Skeletal muscle cell (primary cell): Measurements from ENCODE around the gene ZNF407.
A peak's percentile ranks its signal among the peaks of the same experiment; 100 is the strongest.

Source experiments
- DNase-seq: peaks from one replicate; pipeline ENCODE4 v3.0.0-alpha.2; 2010; ENCODE audit warnings: low read depth
- H3K4me3 ChIP-seq: 2 replicates; pipeline ENCODE4 v1.5.1; 2011; ENCODE audit warnings: low read depth, mild to moderate bottlenecking, control low read depth, low read length, moderate library complexity

The ZNF407 gene

DNA sequence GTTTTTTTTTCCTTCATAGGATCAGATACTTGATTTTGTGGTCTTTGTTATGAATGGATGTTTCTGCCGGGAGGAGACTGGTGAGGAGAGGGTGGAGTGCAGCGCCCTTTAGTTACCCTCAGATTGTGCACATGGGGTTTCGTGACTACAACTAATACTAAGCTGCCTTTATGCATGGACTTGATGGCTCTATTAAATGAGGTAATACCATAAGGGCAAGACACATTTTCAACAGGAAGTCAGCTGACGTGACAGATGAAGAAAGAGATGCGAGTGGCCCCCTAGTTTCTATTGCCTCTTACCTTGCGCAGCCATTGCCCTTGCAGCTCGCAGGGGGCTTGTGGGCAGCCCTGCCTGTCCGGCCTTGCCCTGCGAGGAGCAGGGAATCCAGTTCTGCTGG lies 24.4 kb downstream of the ZNF407 start:
- H3K4me3 ChIP-seq, result no peak overlapping the region
- no peak for DNase-seq

GRCh38 chr18:74623047-74623816 lies 25.6 kb downstream of the ZNF407 start:
- DNase-seq, result no peak
- H3K4me3 ChIP-seq, result no peak overlapping the region

DNA sequence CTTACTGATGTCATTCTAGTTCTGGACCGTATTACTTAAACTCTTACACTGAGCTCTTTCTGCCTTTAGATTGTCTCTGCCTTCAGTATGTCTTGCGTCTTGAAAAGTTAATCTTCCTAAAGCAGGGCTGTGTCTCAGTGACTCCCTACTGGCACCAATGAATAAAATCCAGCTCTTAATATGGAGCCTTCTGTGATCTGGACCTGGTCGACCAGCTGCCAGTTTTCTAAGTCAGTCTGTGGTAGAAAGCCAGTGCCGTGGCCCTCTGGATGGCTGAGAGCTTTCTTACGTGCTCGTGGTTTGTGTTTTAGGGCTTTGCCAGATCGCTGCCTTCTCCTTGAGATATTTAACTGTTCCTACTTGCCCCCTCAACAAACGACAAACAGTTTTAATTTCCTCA lies 26.8 kb downstream of the ZNF407 start:
- no peak overlapping the region for H3K4me3 ChIP-seq
- no peak for DNase-seq

DNA sequence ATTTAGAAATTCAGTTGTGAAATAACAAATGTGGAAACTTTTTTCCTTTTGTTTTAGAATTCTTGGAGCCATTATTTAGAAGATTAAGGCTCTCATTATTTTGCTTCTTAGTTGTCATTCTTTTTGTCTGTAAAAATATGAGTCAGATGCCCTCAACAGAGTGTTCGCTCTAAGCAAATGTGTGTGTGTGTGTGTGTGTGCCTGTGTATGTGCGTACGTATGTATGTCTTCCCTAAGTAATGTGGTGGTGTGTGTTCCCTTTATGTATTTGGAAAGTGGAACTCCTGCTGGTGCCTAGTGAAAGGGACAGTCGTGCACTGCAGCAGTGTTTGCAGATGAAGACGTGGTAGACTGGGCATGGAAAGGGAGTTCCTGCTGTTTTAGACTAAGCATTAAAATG lies 27.5 kb downstream of the ZNF407 start:
- no peak overlapping the region for H3K4me3 ChIP-seq
- no peak for DNase-seq

- no peak for DNase-seq
- H3K4me3 ChIP-seq, result no peak overlapping the region
Measured at GRCh38 chr18:74626049-74626874, 28.6 kb downstream of the ZNF407 start.

DNA sequence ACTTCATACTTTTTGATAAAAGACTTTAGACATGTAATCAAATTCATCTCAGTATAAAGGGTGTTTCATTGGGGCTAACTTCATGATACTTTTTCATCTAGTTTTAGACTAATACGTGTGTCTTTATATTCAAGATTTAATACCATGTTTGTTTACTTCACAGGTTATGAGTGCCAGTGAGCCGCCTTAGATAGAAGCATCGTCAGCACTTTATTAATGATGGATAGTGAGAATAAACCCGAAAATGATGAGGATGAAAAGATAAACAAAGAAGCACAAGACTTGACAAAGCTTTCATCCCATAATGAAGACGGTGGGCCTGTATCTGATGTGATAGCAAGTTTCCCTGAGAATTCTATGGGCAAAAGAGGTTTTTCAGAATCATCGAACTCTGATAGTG lies 33.1 kb downstream of the ZNF407 start:
- H3K4me3 ChIP-seq, result no peak overlapping the region
- DNase-seq, result no peak

DNA sequence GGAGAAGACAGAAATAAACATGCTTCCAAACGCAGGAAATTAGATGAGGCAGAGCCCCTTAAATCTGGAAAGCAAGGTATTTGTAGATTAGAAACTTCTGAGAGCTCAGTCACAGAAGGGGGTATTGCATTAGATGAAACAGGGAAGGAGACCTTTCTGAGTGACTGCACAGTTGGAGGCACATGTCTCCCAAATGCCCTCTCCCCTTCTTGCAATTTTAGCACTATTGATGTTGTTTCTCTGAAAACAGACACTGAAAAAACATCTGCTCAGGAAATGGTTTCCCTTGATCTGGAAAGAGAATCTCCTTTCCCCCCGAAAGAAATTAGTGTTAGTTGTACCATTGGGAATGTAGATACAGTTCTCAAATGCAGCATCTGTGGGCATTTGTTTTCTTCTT lies 33.5 kb downstream of the ZNF407 start:
- DNase-seq, result no peak
- no peak overlapping the region for H3K4me3 ChIP-seq

DNA sequence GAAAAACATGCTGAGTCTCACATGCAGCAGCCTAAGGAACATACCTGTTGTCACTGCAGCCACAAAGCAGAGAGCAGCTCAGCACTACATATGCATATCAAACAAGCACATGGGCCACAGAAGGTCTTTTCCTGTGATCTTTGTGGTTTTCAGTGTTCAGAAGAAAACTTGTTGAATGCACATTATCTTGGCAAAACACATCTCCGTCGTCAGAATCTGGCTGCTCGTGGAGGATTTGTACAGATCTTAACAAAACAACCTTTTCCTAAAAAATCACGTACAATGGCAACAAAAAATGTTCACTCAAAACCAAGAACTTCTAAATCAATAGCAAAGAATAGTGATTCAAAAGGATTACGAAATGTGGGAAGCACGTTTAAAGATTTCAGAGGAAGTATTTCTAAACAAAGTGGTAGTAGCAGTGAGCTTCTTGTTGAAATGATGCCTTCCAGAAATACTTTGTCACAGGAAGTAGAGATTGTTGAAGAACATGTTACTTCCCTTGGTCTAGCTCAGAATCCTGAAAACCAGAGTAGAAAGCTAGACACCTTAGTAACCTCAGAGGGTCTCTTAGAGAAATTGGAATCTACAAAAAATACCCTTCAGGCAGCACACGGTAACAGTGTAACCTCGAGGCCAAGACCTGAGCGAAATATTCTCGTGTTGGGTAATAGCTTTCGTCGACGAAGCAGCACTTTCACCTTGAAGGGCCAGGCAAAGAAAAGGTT lies 34.1 kb downstream of the ZNF407 start:
- peak; percentile 45 for DNase-seq
- no peak overlapping the region for H3K4me3 ChIP-seq

- no peak overlapping the region for H3K4me3 ChIP-seq
- DNase-seq, result no peak
Measured at GRCh38 chr18:74632351-74632679, 34.6 kb downstream of the ZNF407 start.

DNA sequence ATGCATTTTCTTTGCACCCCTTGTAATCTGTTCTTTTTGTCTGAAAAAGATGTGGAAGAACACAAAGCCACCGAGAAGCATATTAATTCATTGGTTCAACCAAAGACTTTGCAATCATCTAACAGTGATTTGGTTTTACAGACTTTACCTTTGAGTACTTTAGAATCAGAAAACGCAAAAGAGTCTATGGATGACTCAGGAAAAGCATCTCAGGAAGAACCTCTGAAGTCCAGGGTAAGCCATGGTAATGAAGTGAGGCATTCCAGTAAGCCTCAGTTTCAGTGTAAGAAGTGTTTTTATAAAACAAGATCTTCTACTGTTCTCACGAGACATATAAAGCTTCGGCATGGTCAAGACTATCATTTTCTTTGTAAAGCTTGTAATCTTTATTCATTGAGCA lies 35.2 kb downstream of the ZNF407 start:
- DNase-seq, result no peak

DNA sequence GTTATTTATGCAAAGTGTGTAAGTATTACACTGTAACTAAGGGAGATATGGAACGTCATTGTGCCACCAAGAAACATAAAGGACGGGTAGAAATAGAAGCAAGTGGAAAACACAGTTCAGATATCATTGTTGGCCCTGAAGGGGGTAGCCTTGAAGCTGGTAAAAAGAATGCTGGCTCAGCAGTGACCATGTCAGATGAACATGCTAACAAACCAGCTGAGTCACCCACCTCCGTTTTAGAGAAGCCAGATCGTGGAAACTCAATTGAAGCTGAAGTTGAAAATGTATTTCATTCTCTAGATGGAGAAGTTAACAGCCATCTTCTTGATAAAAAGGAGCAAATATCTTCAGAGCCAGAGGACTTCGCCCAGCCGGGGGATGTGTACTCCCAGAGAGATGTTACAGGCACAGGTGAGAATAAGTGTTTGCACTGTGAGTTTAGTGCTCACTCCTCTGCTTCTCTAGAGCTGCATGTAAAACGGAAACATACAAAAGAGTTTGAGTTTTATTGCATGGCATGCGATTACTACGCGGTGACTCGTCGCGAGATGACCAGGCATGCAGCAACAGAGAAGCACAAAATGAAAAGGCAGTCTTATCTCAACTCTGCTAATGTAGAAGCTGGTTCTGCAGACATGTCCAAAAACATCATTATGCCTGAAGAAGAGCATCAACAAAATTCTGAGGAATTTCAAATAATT lies 36.1 kb downstream of the ZNF407 start:
- no peak for DNase-seq
- no peak overlapping the region for H3K4me3 ChIP-seq

More for the DNA sequence above, 35.2 kb downstream of the ZNF407 start:
- H3K4me3 ChIP-seq, result no peak overlapping the region

DNA sequence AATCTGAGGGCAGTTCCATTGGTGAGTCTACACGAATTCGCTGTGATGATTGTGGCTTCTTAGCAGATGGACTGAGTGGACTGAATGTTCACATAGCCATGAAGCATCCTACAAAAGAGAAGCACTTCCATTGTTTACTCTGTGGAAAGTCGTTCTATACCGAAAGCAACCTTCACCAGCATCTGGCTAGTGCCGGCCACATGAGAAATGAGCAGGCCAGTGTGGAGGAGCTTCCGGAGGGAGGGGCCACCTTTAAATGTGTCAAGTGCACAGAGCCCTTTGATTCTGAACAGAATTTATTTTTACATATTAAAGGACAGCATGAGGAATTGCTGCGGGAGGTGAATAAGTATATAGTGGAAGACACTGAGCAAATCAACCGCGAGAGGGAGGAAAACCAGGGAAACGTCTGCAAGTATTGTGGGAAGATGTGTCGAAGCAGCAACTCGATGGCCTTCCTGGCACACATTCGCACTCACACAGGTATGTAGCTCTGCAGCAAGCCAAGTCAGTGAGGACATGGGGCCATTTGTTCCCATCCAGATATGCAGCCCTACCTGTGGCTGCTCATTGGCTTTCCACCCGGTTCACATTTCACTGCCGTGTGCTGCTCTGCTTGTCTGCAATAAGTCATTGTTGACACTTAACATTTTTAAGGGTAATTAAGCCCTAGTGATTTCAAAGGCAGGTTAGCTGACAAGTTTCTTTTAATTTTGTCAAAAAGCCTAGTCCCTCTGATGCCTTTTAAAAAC lies 37.7 kb downstream of the ZNF407 start:
- H3K4me3 ChIP-seq, result no peak overlapping the region
- DNase-seq, result no peak

GRCh38 chr18:74637070-74637469 lies 39.4 kb downstream of the ZNF407 start:
- DNase-seq, result no peak

GRCh38 chr18:74638210-74638609 lies 40.5 kb downstream of the ZNF407 start:
- no peak overlapping the region for H3K4me3 ChIP-seq
- DNase-seq, result no peak

More at GRCh38 chr18:74637070-74637469, 39.4 kb downstream of the ZNF407 start:
- H3K4me3 ChIP-seq, result no peak overlapping the region

- no peak overlapping the region for H3K4me3 ChIP-seq
- DNase-seq, result no peak
Measured at GRCh38 chr18:74644713-74645112, 47.0 kb downstream of the ZNF407 start.

GRCh38 chr18:74645679-74646078 lies 48.0 kb downstream of the ZNF407 start:
- no peak for DNase-seq
- no peak overlapping the region for H3K4me3 ChIP-seq

- no peak overlapping the region for H3K4me3 ChIP-seq
- DNase-seq, result no peak
Measured at GRCh38 chr18:74651327-74652128, 53.9 kb downstream of the ZNF407 start.

GRCh38 chr18:74652392-74652988 lies 54.8 kb downstream of the ZNF407 start:
- no peak overlapping the region for H3K4me3 ChIP-seq
- no peak for DNase-seq
